Posterior vena cava (tissue), 2 donors: Measurements from ENCODE around the gene C8B. TPM values are rescaled to one million over a fixed set of nuclear protein-coding genes. Genes with fewer than 3 reads are reported as not detected.

Experiments used
- DNase-seq: peaks from one replicate; pipeline ENCODE4 v3.0.0-alpha.2; 2020; ENCODE audit warnings: low spot score
- intact Hi-C, 2 donors: fragments of 100-400 bp; cut with DNase I; formaldehyde crosslinking; loops; one replicate each; pipeline versions ENCODE4 v1.14.1 to v1.14.2; 2022 to 2023
- long read RNA-seq, 2 donors: library from polyadenylated mRNA; unstranded; transcript quantifications; one replicate each; pipeline ENCODE4 v2.0.0, GENCODE V29; 2020 to 2021
- total RNA-seq, 2 donors: library from RNA; stranded (reverse); fragmentation: NEBNext Ultra II Directional; extraction: Animal tissue kit (Norgen Biotek cat#: 25700); gene quantifications; one replicate each; pipeline ENCODE4 v1.2.1, GENCODE V29; 2021
- donor health status: DM: yes; HTN: yes; CAD: no.
- donor health status: DM: yes; HTN: yes; CAD: no.

C8B gene
- total RNA-seq, result not detected
- long read RNA-seq, donor 1, result 0 reads
- long read RNA-seq, donor 2, result 0 reads

GRCh38 chr1:56965916-56966697 lies at the start of gene C8B:
Gene C8B, minus strand, starts transcription at chr1:56966015. Its CDS starts 67 bp downstream, at chr1:56965948.
- DNase-seq, result no peak
- intact Hi-C loops, result no loop called here

GRCh38 chr1:57015071-57015470 lies 49.3 kb upstream of the C8B start:
- intact Hi-C loops, result no loop called here
- no peak for DNase-seq

GRCh38 chr1:57013522-57013921 lies 47.7 kb upstream of the C8B start:
- intact Hi-C loops, result no loop called here
- DNase-seq, result no peak

GRCh38 chr1:57012315-57012714 lies 46.5 kb upstream of the C8B start:
- no peak for DNase-seq
- intact Hi-C loops, result no loop called here

GRCh38 chr1:57010511-57010910 lies 44.7 kb upstream of the C8B start:
- no peak for DNase-seq
- intact Hi-C loops, result no loop called here

GRCh38 chr1:57007948-57008347 lies 42.1 kb upstream of the C8B start:
- no peak for DNase-seq
- intact Hi-C loops, result no loop called here

GRCh38 chr1:57007472-57007871 lies 41.7 kb upstream of the C8B start:
- intact Hi-C loops, result no loop called here
- no peak for DNase-seq

GRCh38 chr1:57003398-57004139 lies 37.8 kb upstream of the C8B start:
- intact Hi-C loops, result no loop called here
- DNase-seq, result no peak

- intact Hi-C loops, result loop anchor here in 1 of 2 donors (5.0 kb wide), 1 partner anchor 1248 kb away; no protein-coding TSS in a partner anchor
- DNase-seq, result no peak
These were observed 29.7 kb upstream of the C8B start for GRCh38 chr1:56995414-56996100.

GRCh38 chr1:56993475-56993874 lies 27.7 kb upstream of the C8B start:
- intact Hi-C loops, result no loop called here
- DNase-seq, result no peak

- DNase-seq, result no peak
- intact Hi-C loops, result no loop called here
These were observed 26.7 kb upstream of the C8B start for GRCh38 chr1:56992318-56993125.

- intact Hi-C loops, result no loop called here
- DNase-seq, result no peak
These were observed 25.8 kb upstream of the C8B start for GRCh38 chr1:56991576-56991975.

- no peak for DNase-seq
- intact Hi-C loops, result no loop called here
These were observed 20.6 kb upstream of the C8B start for GRCh38 chr1:56986397-56986796.

GRCh38 chr1:56985857-56986256 lies 20.0 kb upstream of the C8B start:
- intact Hi-C loops, result no loop called here
- DNase-seq, result no peak

GRCh38 chr1:56983484-56983883 lies 17.7 kb upstream of the C8B start:
- intact Hi-C loops, result no loop called here

GRCh38 chr1:56979986-56980755 lies 14.4 kb upstream of the C8B start:
- no peak for DNase-seq
- intact Hi-C loops, result no loop called here

More at GRCh38 chr1:56983484-56983883, 17.7 kb upstream of the C8B start:
- no peak for DNase-seq

- intact Hi-C loops, result no loop called here
- no peak for DNase-seq
These were observed 13.0 kb upstream of the C8B start for GRCh38 chr1:56978819-56979218.

- intact Hi-C loops, result no loop called here
These were observed 12.1 kb upstream of the C8B start for GRCh38 chr1:56977910-56978309.

GRCh38 chr1:56975446-56975845 lies 9.6 kb upstream of the C8B start:
- no peak for DNase-seq
- intact Hi-C loops, result no loop called here

More at GRCh38 chr1:56977910-56978309, 12.1 kb upstream of the C8B start:
- DNase-seq, result no peak
